B cell (primary cell): ENCODE measurements around the gene ITPR3. TPM values are rescaled to one million over a fixed set of nuclear protein-coding genes. Genes with fewer than 3 reads are reported as not detected.

Experiments
- ATAC-seq: fragments of 200-7000 bp; cut with Tn5 transposase; one replicate; pipeline ENCODE4 v1.10.0; 2021; ENCODE audit warnings: low read depth, mild to moderate bottlenecking, moderate number of reproducible peaks, moderate library complexity
- CTCF ChIA-PET: fragments of 350-600 bp; sonication (Branson Sonifier 250); formaldehyde crosslinking; loops from one replicate; lab custom pipeline; 2021; ENCODE audit warnings: antibody characterized with exemption, inconsistent platforms; lab: Charles Lee
- POLR2A ChIA-PET: fragments of 350-600 bp; sonication (Branson Sonifier 250); formaldehyde crosslinking; loops from one replicate; lab custom pipeline; 2021; ENCODE audit warnings: antibody characterized with exemption; lab: Charles Lee
- DNase-seq: peaks from one replicate; pipeline ENCODE4 v3.0.0; 2013
- H2AFZ ChIP-seq: 2 replicates; pipeline ENCODE4 v1.6.1; 2012; ENCODE audit warnings: mild to moderate bottlenecking, low read depth, low read length; ENCODE audit not compliant: insufficient read depth, poor library complexity, severe bottlenecking
- H3K27ac ChIP-seq, 2 donors: 1 replicate in 1 of 2; 2 replicates in 1 of 2; pipeline ENCODE4 v1.5.1; 2012 to 2013; ENCODE audit warnings: low read length in 2 of 2, mild to moderate bottlenecking in 2 of 2, moderate library complexity in 1 of 2
- H3K27me3 ChIP-seq, 4 experiments: fragments of 200-600 bp in 1 of 4; sonication (generic) in 1 of 4; replicated peaks in 1 of 4; 1 replicate in 2 of 4; 2 replicates in 2 of 4; pipeline versions ENCODE4 v1.6.1 to v1.7.0; 2013 to 2016; ENCODE audit warnings: low read length in 3 of 4, mild to moderate bottlenecking in 2 of 4, mixed read lengths in 1 of 4, moderate library complexity in 1 of 4; ENCODE audit not compliant: insufficient read depth in 4 of 4, control insufficient read depth in 3 of 4; ENCODE audit errors: control extremely low read depth in 1 of 4
- H3K36me3 ChIP-seq, 2 experiments: replicated peaks in 1 of 2; 1 replicate in 1 of 2; 2 replicates in 1 of 2; pipeline versions ENCODE4 v1.6.1 to v1.7.1; 2013; ENCODE audit warnings: low read length in 1 of 2; ENCODE audit not compliant: insufficient read depth in 2 of 2, control insufficient read depth in 1 of 2; ENCODE audit errors: control extremely low read depth in 1 of 2, extremely low read depth in 1 of 2
- H3K4me1 ChIP-seq, 2 donors: fragments of 200-600 bp in 1 of 2; sonication (generic) in 1 of 2; 1 replicate in 1 of 2; 2 replicates in 1 of 2; pipeline versions ENCODE4 v1.5.1 to v1.6.1; 2013 to 2017; ENCODE audit warnings: low read length in 2 of 2; ENCODE audit not compliant: control insufficient read depth in 2 of 2, insufficient read depth in 2 of 2
- H3K4me2 ChIP-seq: replicated peaks from 2 replicates; pipeline ENCODE3; 2012; ENCODE audit warnings: mild to moderate bottlenecking, low read depth, low read length; ENCODE audit not compliant: poor library complexity, severe bottlenecking
- H3K4me3 ChIP-seq, 5 experiments: fragments of 200-600 bp in 1 of 5; sonication (generic) in 1 of 5; 1 replicate in 3 of 5; 2 replicates in 2 of 5; pipeline versions ENCODE4 v1.5.1 to v1.7.0; 2011 to 2016; ENCODE audit warnings: low read length in 4 of 5, mild to moderate bottlenecking in 4 of 5, low read depth in 2 of 5, control low read depth in 1 of 5, moderate library complexity in 1 of 5; ENCODE audit not compliant: insufficient read depth in 1 of 5; ENCODE audit errors: control extremely low read depth in 1 of 5, extremely low read depth in 1 of 5
- H3K79me2 ChIP-seq: fragments of 200-600 bp; sonication (generic); one replicate; pipeline ENCODE4 v1.6.0; 2016; ENCODE audit warnings: low read length; ENCODE audit not compliant: control insufficient read depth, insufficient read depth
- H3K9ac ChIP-seq: fragments of 200-600 bp; sonication (generic); 2 replicates; pipeline ENCODE4 v1.6.1; 2017; ENCODE audit warnings: mild to moderate bottlenecking, low read length, moderate library complexity
- H3K9me3 ChIP-seq, 3 donors: one replicate each; pipeline versions ENCODE4 v1.6.1 to v1.7.1; 2013; ENCODE audit warnings: low read length in 2 of 3; ENCODE audit not compliant: control insufficient read depth in 2 of 3, insufficient read depth in 1 of 3; ENCODE audit errors: control extremely low read depth in 1 of 3
- H4K20me1 ChIP-seq: 2 replicates; pipeline ENCODE4 v1.6.0; 2012; ENCODE audit warnings: mild to moderate bottlenecking, low read length; ENCODE audit not compliant: insufficient read depth, control insufficient read depth, poor library complexity, severe bottlenecking
- H3K27ac Mint-ChIP-seq: one replicate; pipeline ENCODE4 v1.8.0; 2021; ENCODE audit warnings: mixed read lengths
- H3K27me3 Mint-ChIP-seq: one replicate; pipeline ENCODE4 v1.8.0; 2021; ENCODE audit warnings: mixed read lengths
- H3K4me1 Mint-ChIP-seq: one replicate; pipeline ENCODE4 v1.8.0; 2021; ENCODE audit warnings: mixed read lengths
- H3K4me3 Mint-ChIP-seq: one replicate; pipeline ENCODE4 v1.8.0; 2021; ENCODE audit warnings: mixed read lengths
- H3K9me3 Mint-ChIP-seq: one replicate; pipeline ENCODE4 v1.8.0; 2022; ENCODE audit warnings: mixed read lengths; ENCODE audit not compliant: insufficient read depth
- EZH2 ChIP-seq: IDR thresholded peaks from 2 replicates; pipeline ENCODE4 v1.6.1; 2012; ENCODE audit warnings: borderline replicate concordance, low read depth, mild to moderate bottlenecking, moderate library complexity, low read length; ENCODE audit not compliant: insufficient read depth, poor library complexity, severe bottlenecking
- WGBS: methylation state at CpG from one replicate; pipeline ENCODE4 v1.1.5; 2013; ENCODE audit warnings: missing lambda C conversion rate; ENCODE audit not compliant: insufficient coverage; 5-methylcytosine and 5-hydroxymethylcytosine counted together
- intact Hi-C: fragments of 100-400 bp; cut with micrococcal nuclease; formaldehyde crosslinking; loops from one replicate; pipeline ENCODE4 v1.10.0; 2022
- polyA plus RNA-seq: library from polyadenylated mRNA; depleted of rRNA; stranded (reverse); fragments of >200 nt; gene quantifications from 2 replicates; pipeline ENCODE4 v1.2.3, GENCODE V29; 2012
- total RNA-seq, 2 donors: library from RNA; stranded (reverse); fragments of 120-200 nt in 1 of 2; gene quantifications; 1 replicate in 1 of 2; 2 replicates in 1 of 2; pipeline versions ENCODE4 v1.2.3 to v1.2.4, GENCODE V29; 2013 to 2022
- TF ChIP-seq, protein P1 (sequence below): fragments of 200-600 bp; IDR thresholded peaks from one replicate; pipeline ENCODE4 v1.8.0; 2022; ENCODE audit warnings: antibody characterized with exemption, mild to moderate bottlenecking

The ITPR3 gene
- total and polyA plus RNA-seq, 2 donors (not counting 1 experiment from before 2014, with no cell fraction given) = 61.9 to 67.6 TPM

DNA sequence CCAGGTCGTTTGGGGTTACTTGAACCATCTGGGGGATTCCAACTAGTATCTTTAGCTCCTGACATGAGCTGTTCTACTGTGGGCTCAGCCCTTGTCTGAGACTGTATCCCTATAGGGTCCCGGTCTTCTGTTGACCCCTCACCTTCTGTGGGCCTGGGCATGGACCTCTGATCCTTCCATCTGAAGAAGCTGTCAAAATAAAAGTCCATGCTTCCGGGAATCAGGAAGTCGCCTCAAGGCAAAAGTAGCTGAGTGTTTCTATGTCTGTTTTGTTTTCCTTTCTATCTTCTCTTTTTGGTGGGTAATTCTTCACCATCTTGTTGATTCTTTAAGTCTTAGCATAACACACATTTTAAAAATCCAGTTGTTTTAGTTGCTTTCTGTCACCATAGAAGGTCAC lies 30.3 kb downstream of the ITPR3 start:
- H3K4me3 Mint-ChIP-seq = no peak overlapping the region
- H3K36me3 ChIP-seq = peaks cover 0 to 33% of the 10 kb centered on the region in 2 experiments
- H3K27me3 ChIP-seq = no peaks in the 10 kb centered on the region
- H2AFZ ChIP-seq = no peak overlapping the region
- CTCF ChIA-PET = interaction anchor here (0.7 to 1.9 kb wide), 3 partner anchors 44 to 65 kb away, joined by 3 to 5 read pairs (median 4); no protein-coding TSS in a partner anchor
- no peaks in the 10 kb centered on the region for H3K4me1 ChIP-seq
- no peak overlapping the region for H3K4me2 ChIP-seq
- no peak overlapping the region for H3K9ac ChIP-seq
- no peak overlapping the region for H3K27ac Mint-ChIP-seq
- DNase-seq (no peak), ATAC-seq (no peak)
- no peak overlapping the region for H3K4me3 ChIP-seq
- no peak overlapping the region for H3K27ac ChIP-seq
- POLR2A ChIA-PET = interaction anchor here (0.7 kb wide), 1 partner anchor 59 kb away, joined by 4 read pairs; no protein-coding TSS in a partner anchor
- intact Hi-C loops = no loop called here
- H3K9me3 Mint-ChIP-seq = no peaks in the 10 kb centered on the region
- no peaks in the 10 kb centered on the region for H3K27me3 Mint-ChIP-seq
- H4K20me1 ChIP-seq = peaks cover 49% of the 10 kb centered on the region
- WGBS = 88% methylated on average over 4 of the region's 4 CpGs
- no peaks in the 10 kb centered on the region for H3K9me3 ChIP-seq
- TF ChIP-seq, protein P1, sequence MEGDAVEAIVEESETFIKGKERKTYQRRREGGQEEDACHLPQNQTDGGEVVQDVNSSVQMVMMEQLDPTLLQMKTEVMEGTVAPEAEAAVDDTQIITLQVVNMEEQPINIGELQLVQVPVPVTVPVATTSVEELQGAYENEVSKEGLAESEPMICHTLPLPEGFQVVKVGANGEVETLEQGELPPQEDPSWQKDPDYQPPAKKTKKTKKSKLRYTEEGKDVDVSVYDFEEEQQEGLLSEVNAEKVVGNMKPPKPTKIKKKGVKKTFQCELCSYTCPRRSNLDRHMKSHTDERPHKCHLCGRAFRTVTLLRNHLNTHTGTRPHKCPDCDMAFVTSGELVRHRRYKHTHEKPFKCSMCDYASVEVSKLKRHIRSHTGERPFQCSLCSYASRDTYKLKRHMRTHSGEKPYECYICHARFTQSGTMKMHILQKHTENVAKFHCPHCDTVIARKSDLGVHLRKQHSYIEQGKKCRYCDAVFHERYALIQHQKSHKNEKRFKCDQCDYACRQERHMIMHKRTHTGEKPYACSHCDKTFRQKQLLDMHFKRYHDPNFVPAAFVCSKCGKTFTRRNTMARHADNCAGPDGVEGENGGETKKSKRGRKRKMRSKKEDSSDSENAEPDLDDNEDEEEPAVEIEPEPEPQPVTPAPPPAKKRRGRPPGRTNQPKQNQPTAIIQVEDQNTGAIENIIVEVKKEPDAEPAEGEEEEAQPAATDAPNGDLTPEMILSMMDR = no peak
- no peak for TF ChIP-seq EZH2
- H3K4me1 Mint-ChIP-seq = peaks cover 5% of the 10 kb centered on the region
- peaks cover 70% of the 10 kb centered on the region for H3K79me2 ChIP-seq

DNA sequence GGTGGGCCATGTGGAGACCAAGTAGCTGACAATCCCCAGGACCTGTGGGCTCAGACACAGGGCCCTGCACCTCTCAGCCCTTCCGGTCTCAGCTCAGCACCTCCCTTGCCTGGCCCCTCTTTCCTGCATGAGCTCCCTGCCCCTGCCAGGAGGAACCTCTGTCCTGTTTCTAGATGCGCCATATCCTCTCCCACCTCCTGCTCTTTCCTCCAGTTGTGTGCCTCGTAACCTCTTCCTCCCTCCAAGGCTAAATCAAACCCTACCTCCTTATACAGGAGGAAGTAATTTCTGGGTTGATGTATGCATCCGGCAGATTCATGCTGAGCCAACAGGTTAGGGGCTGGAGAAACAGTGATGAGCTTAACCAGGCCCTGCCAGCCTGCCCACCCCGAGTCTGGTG lies 30.9 kb downstream of the ITPR3 start:
- Histone ChIP-seq H4K20me1 (peaks cover 50% of the 10 kb centered on the region), H3K79me2 (peaks cover 66% of the 10 kb centered on the region), H3K27ac (no peak overlapping the region), H3K4me3 (no peak overlapping the region), H3K9me3 (no peaks in the 10 kb centered on the region), H3K4me2 (no peak overlapping the region), H3K36me3 (peaks cover 0 to 39% of the 10 kb centered on the region in 2 experiments), H3K27me3 (no peaks in the 10 kb centered on the region), H3K9ac (no peak overlapping the region), H2AFZ (no peak overlapping the region), H3K4me1 (no peaks in the 10 kb centered on the region)
- ChIA-PET POLR2A (no interaction called here), CTCF (interaction anchor here (1.9 kb wide), 1 partner anchor 66 kb away, joined by 4 read pairs; no protein-coding TSS in a partner anchor)
- H3K27me3 Mint-ChIP-seq = no peaks in the 10 kb centered on the region
- 64% methylated on average over 1 of the region's 5 CpGs for WGBS
- TF ChIP-seq, protein P1 = no peak
- TF ChIP-seq EZH2 = no peak
- peaks cover 5% of the 10 kb centered on the region for H3K4me1 Mint-ChIP-seq
- H3K27ac Mint-ChIP-seq = peak overlapping the region; percentile 10
- intact Hi-C loops = no loop called here
- ATAC-seq = no peak
- no peak overlapping the region for H3K4me3 Mint-ChIP-seq
- no peak for DNase-seq
- H3K9me3 Mint-ChIP-seq = no peaks in the 10 kb centered on the region
